ENCODE data around the gene DTNB.

DTNB gene

GRCh38 chr2:25481381-25482300 is 191.7 kb downstream of the DTNB start:
- TF ChIP-seq TAF1 (IDR thresholded peaks at IDR 0.05; ENCODE audit: low read depth): no peak
- TF ChIP-seq TEAD4 (IDR thresholded peaks at IDR 0.05): 0 out of 2 replicates have a peak, but pooled peaks have one; percentile 23

DNA sequence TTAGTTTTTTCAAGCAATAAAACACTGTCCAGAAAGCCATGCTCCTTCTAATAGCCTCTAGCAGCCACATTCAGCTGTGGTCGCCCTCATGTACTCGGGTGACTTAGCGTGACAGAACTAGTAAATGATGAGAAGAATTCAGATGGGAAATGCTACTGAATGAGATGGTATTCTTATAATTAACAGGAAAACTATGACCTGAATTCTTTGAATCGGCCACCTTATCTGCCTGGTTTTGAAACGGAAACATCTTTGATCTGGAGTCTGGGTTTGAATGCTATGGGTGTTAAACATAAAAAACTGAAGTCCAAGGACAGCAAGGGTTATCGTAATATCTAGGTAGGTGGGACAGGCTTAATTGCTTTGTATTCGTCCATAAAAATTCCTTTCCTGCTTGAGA is 192.8 kb downstream of the DTNB start:
- TF ChIP-seq ZBTB7A (IDR thresholded peaks at IDR 0.05; ENCODE audit: low read depth) (no peak), EGR1 (IDR thresholded peaks at IDR 0.05) (no peak), YY1 (IDR thresholded peaks at IDR 0.05; ENCODE audit: low read depth) (no peak), MAX (IDR thresholded peaks at IDR 0.05) (no peak), TEAD4 (IDR thresholded peaks at IDR 0.05) (no peak)

DNA sequence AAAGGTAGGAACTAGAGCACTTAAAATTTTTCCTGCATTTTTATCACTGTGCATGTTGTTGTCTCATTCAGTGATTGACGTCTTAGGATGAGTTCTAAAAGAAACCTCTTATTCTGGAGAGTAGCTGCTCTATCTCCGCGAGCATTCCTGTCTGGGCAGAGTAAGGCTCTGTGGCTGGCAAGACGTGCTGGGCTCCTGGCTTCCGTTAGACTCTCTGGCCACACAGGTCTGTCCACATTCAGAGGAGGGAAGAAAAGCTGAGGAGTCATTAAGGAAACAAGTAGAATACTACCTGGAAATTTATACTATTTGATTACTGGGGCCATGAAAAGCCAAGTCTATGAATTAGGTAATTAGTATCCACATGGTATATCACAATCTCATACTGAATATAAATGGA is 193.6 kb downstream of the DTNB start:
- no peak for TF ChIP-seq TAF1 (IDR thresholded peaks at IDR 0.05; ENCODE audit: low read depth)
- no peak for TF ChIP-seq EP300 (IDR thresholded peaks at IDR 0.05; ENCODE audit: borderline replicate concordance)
- no peak for TF ChIP-seq YY1 (IDR thresholded peaks at IDR 0.05; ENCODE audit: low read depth)
- TF ChIP-seq, protein P1, sequence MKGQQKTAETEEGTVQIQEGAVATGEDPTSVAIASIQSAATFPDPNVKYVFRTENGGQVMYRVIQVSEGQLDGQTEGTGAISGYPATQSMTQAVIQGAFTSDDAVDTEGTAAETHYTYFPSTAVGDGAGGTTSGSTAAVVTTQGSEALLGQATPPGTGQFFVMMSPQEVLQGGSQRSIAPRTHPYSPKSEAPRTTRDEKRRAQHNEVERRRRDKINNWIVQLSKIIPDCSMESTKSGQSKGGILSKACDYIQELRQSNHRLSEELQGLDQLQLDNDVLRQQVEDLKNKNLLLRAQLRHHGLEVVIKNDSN (IDR thresholded peaks at IDR 0.05): no peak

- TF ChIP-seq EGR1 (IDR thresholded peaks at IDR 0.05): no peak
- no peak for TF ChIP-seq TAF1 (IDR thresholded peaks at IDR 0.05; ENCODE audit: low read depth)
- no peak for TF ChIP-seq CEBPB (IDR thresholded peaks at IDR 0.05)
Measured at GRCh38 chr2:25478736-25479135, 194.6 kb downstream of the DTNB start.

- TF ChIP-seq MAX (IDR thresholded peaks at IDR 0.05) (no peak), YY1 (IDR thresholded peaks at IDR 0.05; ENCODE audit: low read depth) (no peak), NFIC (IDR thresholded peaks at IDR 0.05) (peak; percentile 95), CREB1 (IDR thresholded peaks at IDR 0.05; ENCODE audit: low read depth) (no peak), TEAD4 (IDR thresholded peaks at IDR 0.05) (peak; percentile 36; the same call in 1 of the 2 replicates), TAF1 (IDR thresholded peaks at IDR 0.05; ENCODE audit: low read depth) (no peak), EP300 (IDR thresholded peaks at IDR 0.05; ENCODE audit: borderline replicate concordance) (no peak), CEBPB (IDR thresholded peaks at IDR 0.05) (no peak), REST (IDR thresholded peaks at IDR 0.05; ENCODE audit: low read depth) (no peak), ZBTB7A (IDR thresholded peaks at IDR 0.05; ENCODE audit: low read depth) (no peak)
- TF ChIP-seq, protein P1 (IDR thresholded peaks at IDR 0.05): no peak
Measured at GRCh38 chr2:25473758-25474340, 199.5 kb downstream of the DTNB start.

- TF ChIP-seq RAD21 (IDR thresholded peaks at IDR 0.05; ENCODE audit: low read depth): no peak
- TF ChIP-seq TAF1 (IDR thresholded peaks at IDR 0.05; ENCODE audit: low read depth): no peak
- TF ChIP-seq, protein P1 (IDR thresholded peaks at IDR 0.05): no peak
- no peak for TF ChIP-seq YY1 (IDR thresholded peaks at IDR 0.05; ENCODE audit: low read depth)
- TF ChIP-seq CEBPB (IDR thresholded peaks at IDR 0.05): no peak
Measured at GRCh38 chr2:25473131-25473530, 200.2 kb downstream of the DTNB start.

- TF ChIP-seq RAD21 (IDR thresholded peaks at IDR 0.05; ENCODE audit: low read depth): no peak
Measured at GRCh38 chr2:25470806-25471205, 202.6 kb downstream of the DTNB start.

DNA sequence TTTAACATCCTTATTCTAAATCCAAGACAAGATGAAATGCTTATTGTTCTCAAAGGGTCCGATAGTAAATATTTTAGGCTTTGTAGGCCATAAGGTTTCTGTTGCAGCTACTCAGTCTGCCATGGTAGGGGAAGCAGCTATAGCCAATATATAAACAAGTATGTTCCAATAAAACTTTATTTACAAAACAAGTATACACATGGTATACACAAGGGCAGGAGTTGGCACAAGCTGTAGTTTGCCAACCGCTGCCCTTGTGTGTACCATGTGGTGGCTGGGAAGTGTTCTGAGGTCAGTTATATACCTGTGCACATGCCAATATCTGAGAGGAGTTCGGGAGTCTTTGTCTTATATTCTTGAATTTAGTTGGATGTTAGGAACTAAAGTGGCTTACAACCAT is 205.6 kb downstream of the DTNB start:
- TF ChIP-seq CEBPB (IDR thresholded peaks at IDR 0.05) (no peak), CREB1 (IDR thresholded peaks at IDR 0.05; ENCODE audit: low read depth) (no peak), NFIC (IDR thresholded peaks at IDR 0.05) (no peak), TAF1 (IDR thresholded peaks at IDR 0.05; ENCODE audit: low read depth) (no peak), EP300 (IDR thresholded peaks at IDR 0.05; ENCODE audit: borderline replicate concordance) (no peak), MAX (IDR thresholded peaks at IDR 0.05) (no peak), REST (IDR thresholded peaks at IDR 0.05; ENCODE audit: low read depth) (no peak), TCF12 (IDR thresholded peaks at IDR 0.05; ENCODE audit: low read depth) (no peak), FOXM1 (IDR thresholded peaks at IDR 0.05; ENCODE audit: borderline replicate concordance, low read depth) (no peak), ZBTB7A (IDR thresholded peaks at IDR 0.05; ENCODE audit: low read depth) (no peak), EGR1 (IDR thresholded peaks at IDR 0.05) (no peak), TEAD4 (IDR thresholded peaks at IDR 0.05) (no peak), YY1 (IDR thresholded peaks at IDR 0.05; ENCODE audit: low read depth) (no peak), RAD21 (IDR thresholded peaks at IDR 0.05; ENCODE audit: low read depth) (no peak)
- TF ChIP-seq, protein P1 (IDR thresholded peaks at IDR 0.05): no peak
